ENCODE data around the gene PALMD.

GRCh38 chr1:99643021-99643779, 2.7 kb upstream of the PALMD start:
- TF ChIP-seq, protein P1, sequence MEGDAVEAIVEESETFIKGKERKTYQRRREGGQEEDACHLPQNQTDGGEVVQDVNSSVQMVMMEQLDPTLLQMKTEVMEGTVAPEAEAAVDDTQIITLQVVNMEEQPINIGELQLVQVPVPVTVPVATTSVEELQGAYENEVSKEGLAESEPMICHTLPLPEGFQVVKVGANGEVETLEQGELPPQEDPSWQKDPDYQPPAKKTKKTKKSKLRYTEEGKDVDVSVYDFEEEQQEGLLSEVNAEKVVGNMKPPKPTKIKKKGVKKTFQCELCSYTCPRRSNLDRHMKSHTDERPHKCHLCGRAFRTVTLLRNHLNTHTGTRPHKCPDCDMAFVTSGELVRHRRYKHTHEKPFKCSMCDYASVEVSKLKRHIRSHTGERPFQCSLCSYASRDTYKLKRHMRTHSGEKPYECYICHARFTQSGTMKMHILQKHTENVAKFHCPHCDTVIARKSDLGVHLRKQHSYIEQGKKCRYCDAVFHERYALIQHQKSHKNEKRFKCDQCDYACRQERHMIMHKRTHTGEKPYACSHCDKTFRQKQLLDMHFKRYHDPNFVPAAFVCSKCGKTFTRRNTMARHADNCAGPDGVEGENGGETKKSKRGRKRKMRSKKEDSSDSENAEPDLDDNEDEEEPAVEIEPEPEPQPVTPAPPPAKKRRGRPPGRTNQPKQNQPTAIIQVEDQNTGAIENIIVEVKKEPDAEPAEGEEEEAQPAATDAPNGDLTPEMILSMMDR (conservative IDR thresholded peaks at IDR 0.05; ENCODE audit: low read depth, low read length), result no peak
- TF ChIP-seq EZH2 (IDR thresholded peaks at IDR 0.05; ENCODE audit: low read length, unreplicated experiment) (no peak), EZH2phosphoT487 (IDR thresholded peaks at IDR 0.05; ENCODE audit: borderline replicate concordance, low read length) (no peak)

Measured in PC-3 (cell line).